Measurements from ENCODE around the gene SYT2.
"Not testable (repeated sequence)": the region's sequence is repeated elsewhere in the genome, so short reads cannot be mapped to it uniquely, and the experiment has no call there.

GRCh38 chr1:202582350-202582749 is 127.9 kb downstream of the SYT2 start:
- not testable (repeated sequence) for TF ChIP-seq CTCF (conservative IDR thresholded peaks at IDR 0.05; ENCODE audit: low read depth, low read length); EZH2 (IDR thresholded peaks at IDR 0.05; ENCODE audit: low read length, unreplicated experiment); EZH2phosphoT487 (IDR thresholded peaks at IDR 0.05; ENCODE audit: borderline replicate concordance, low read length)

Data from PC-3 (cell line).